Natural killer cell (primary cell): ENCODE results near the gene MCF2L. TPM values are rescaled to one million over a fixed set of nuclear protein-coding genes. Genes with fewer than 3 reads are reported as not detected.
A peak's percentile ranks its signal among the peaks of the same experiment; 100 is the strongest.

Source experiments
- ATAC-seq, 3 donors: fragments of 150-1000 bp in 2 of 3; fragments of 200-7000 bp in 1 of 3; cut with Tn5 transposase; 1 replicate in 1 of 3; 2 replicates in 2 of 3; pipeline ENCODE4 v1.10.0; 2021; ENCODE audit warnings: mild to moderate bottlenecking in 2 of 3, moderate library complexity in 2 of 3
- DNase-seq, 2 donors: peaks; one replicate each; pipeline versions ENCODE4 v3.0.0 to v3.0.0-alpha.2; 2013 to 2021; ENCODE audit warnings: mixed read lengths in 1 of 2
- H3K27ac ChIP-seq: one replicate; pipeline ENCODE4 v1.5.1; 2013; ENCODE audit warnings: mild to moderate bottlenecking, low read length
- H3K27me3 ChIP-seq: one replicate; pipeline ENCODE4 v1.6.1; 2013; ENCODE audit warnings: low read length; ENCODE audit not compliant: control insufficient read depth, insufficient read depth
- H3K36me3 ChIP-seq: one replicate; pipeline ENCODE4 v1.6.1; 2013; ENCODE audit warnings: low read length; ENCODE audit not compliant: control insufficient read depth, insufficient read depth
- H3K4me1 ChIP-seq: one replicate; pipeline ENCODE4 v1.6.1; 2013; ENCODE audit warnings: low read length; ENCODE audit not compliant: control insufficient read depth, insufficient read depth
- H3K4me3 ChIP-seq: one replicate; pipeline ENCODE4 v1.5.1; 2013; ENCODE audit warnings: low read length
- H3K9me3 ChIP-seq: one replicate; pipeline ENCODE4 v1.6.1; 2013; ENCODE audit warnings: low read length; ENCODE audit not compliant: control insufficient read depth, insufficient read depth
- H3K27ac Mint-ChIP-seq, 2 donors: one replicate each; pipeline ENCODE4 v1.8.0; 2022; ENCODE audit warnings: mild to moderate bottlenecking in 2 of 2, mixed read lengths in 2 of 2, moderate library complexity in 1 of 2
- H3K27me3 Mint-ChIP-seq, 2 donors: one replicate each; pipeline ENCODE4 v1.8.0; 2022; ENCODE audit warnings: low read depth in 2 of 2, mixed read lengths in 2 of 2
- H3K36me3 Mint-ChIP-seq: one replicate; pipeline ENCODE4 v1.8.0; 2022; ENCODE audit warnings: mixed read lengths
- H3K4me1 Mint-ChIP-seq, 2 donors: one replicate each; pipeline ENCODE4 v1.8.0; 2022; ENCODE audit warnings: mixed read lengths in 2 of 2
- H3K4me3 Mint-ChIP-seq: one replicate; pipeline ENCODE4 v1.8.0; 2022; ENCODE audit warnings: mild to moderate bottlenecking, moderate library complexity, mixed read lengths
- H3K9me3 Mint-ChIP-seq, 2 donors: one replicate each; pipeline ENCODE4 v1.8.0; 2022; ENCODE audit warnings: mixed read lengths in 2 of 2
- CTCF ChIP-seq: fragments of 200-600 bp; IDR thresholded peaks from one replicate; pipeline ENCODE4 v1.8.0; 2022; ENCODE audit warnings: antibody characterized with exemption
- WGBS: methylation state at CpG from one replicate; pipeline ENCODE4 v1.1.7; 2013; ENCODE audit warnings: missing lambda C conversion rate; ENCODE audit not compliant: insufficient coverage; 5-methylcytosine and 5-hydroxymethylcytosine counted together
- intact Hi-C: fragments of 100-400 bp; cut with micrococcal nuclease; formaldehyde crosslinking; loops from one replicate; pipeline ENCODE4 v1.14.2; 2022
- total RNA-seq, 4 donors: library from RNA; stranded (reverse); fragments of 120-200 nt in 1 of 4; gene quantifications; one replicate each; pipeline versions ENCODE4 v1.2.3 to v1.2.4, GENCODE V29; 2013 to 2022

The MCF2L gene
- total RNA-seq, 3 donors from 2014 or later (not counting 1 experiment from before 2014, with no cell fraction given), result 1.7 to 3.0 (median 3.0) TPM

GRCh38 chr13:112942689-112943308 is 26.2 kb upstream of the MCF2L start:
- TF ChIP-seq CTCF, result peak; percentile 97
- peaks cover 29 to 35% of the 10 kb centered on the region in 2 donors for H3K27me3 Mint-ChIP-seq
- no peaks in the 10 kb centered on the region for H3K36me3 ChIP-seq
- peak overlapping the region; percentile 97 for H3K4me3 Mint-ChIP-seq
- DNase-seq (peak; percentile 92 to 98), ATAC-seq (peak; percentile 97 to 100 (median 100))
- H3K4me3 ChIP-seq, result peak overlapping the region; percentile 14
- WGBS, result under 1% methylated on average over 18 of the region's 18 CpGs
- no peak overlapping the region for H3K27ac ChIP-seq
- peaks cover 11% of the 10 kb centered on the region for H3K27me3 ChIP-seq
- peaks cover 14% of the 10 kb centered on the region for H3K4me1 ChIP-seq
- H3K9me3 ChIP-seq, result no peaks in the 10 kb centered on the region
- no peaks in the 10 kb centered on the region for H3K9me3 Mint-ChIP-seq
- intact Hi-C loops, result loop anchor here (1.0 to 10.0 kb wide), 3 partner anchors 282 to 620 kb away; no protein-coding TSS in a partner anchor
- no peaks in the 10 kb centered on the region for H3K36me3 Mint-ChIP-seq
- H3K27ac Mint-ChIP-seq, result no peak overlapping the region
- peaks cover 7 to 8% of the 10 kb centered on the region in 2 donors for H3K4me1 Mint-ChIP-seq

- Mint-ChIP-seq H3K27ac (no peak overlapping the region), H3K4me1 (peaks cover 7% of the 10 kb centered on the region in 2 donors), H3K36me3 (no peaks in the 10 kb centered on the region), H3K27me3 (peaks cover 28 to 30% of the 10 kb centered on the region in 2 donors), H3K9me3 (no peaks in the 10 kb centered on the region), H3K4me3 (peak overlapping the region; percentile 58)
- WGBS, result 1% methylated on average over 81 of the region's 81 CpGs
- ATAC-seq (peak in 1 of 3 donors; percentile 28), DNase-seq (peak in 1 of 2 donors; percentile 39)
- Histone ChIP-seq H3K27me3 (peaks cover 11% of the 10 kb centered on the region), H3K4me3 (peak overlapping the region; percentile 28), H3K36me3 (no peaks in the 10 kb centered on the region), H3K4me1 (peaks cover 14% of the 10 kb centered on the region), H3K27ac (no peak overlapping the region), H3K9me3 (no peaks in the 10 kb centered on the region)
- intact Hi-C loops, result loop anchor here (5.0 to 10.0 kb wide), 2 partner anchors 281 to 619 kb away; no protein-coding TSS in a partner anchor
- no peak for TF ChIP-seq CTCF
These were observed 25.5 kb upstream of the MCF2L start for GRCh38 chr13:112943309-112944125.

- TF ChIP-seq CTCF, result no peak
- Histone ChIP-seq H3K27me3 (peaks cover 10% of the 10 kb centered on the region), H3K27ac (no peak overlapping the region), H3K9me3 (no peaks in the 10 kb centered on the region), H3K4me1 (peaks cover 9% of the 10 kb centered on the region), H3K4me3 (no peak overlapping the region), H3K36me3 (no peaks in the 10 kb centered on the region)
- Mint-ChIP-seq H3K36me3 (no peaks in the 10 kb centered on the region), H3K9me3 (no peaks in the 10 kb centered on the region), H3K27ac (no peak overlapping the region), H3K4me3 (no peak overlapping the region), H3K27me3 (peaks cover 31 to 41% of the 10 kb centered on the region in 2 donors), H3K4me1 (peaks cover 2% of the 10 kb centered on the region in 2 donors)
- intact Hi-C loops, result loop anchor here (10.0 kb wide), 1 partner anchor 277 kb away; no protein-coding TSS in a partner anchor
- DNase-seq (no peak), ATAC-seq (no peak)
- 90% methylated on average over 4 of the region's 4 CpGs for WGBS
These were observed 21.2 kb upstream of the MCF2L start for GRCh38 chr13:112947796-112948195.
